Natural killer cell treated with Interleukin-12 subunit alpha and Interleukin-12 subunit beta and Interleukin-15 and Interleukin-18, amount 100 ng/mL, for 72 hours (primary cell): ENCODE results near the gene TRIB2. TPM values are rescaled to one million over a fixed set of nuclear protein-coding genes. Genes with fewer than 3 reads are reported as not detected.
"Not testable (repeated sequence)": the region's sequence is repeated elsewhere in the genome, so short reads cannot be mapped to it uniquely, and the experiment has no call there.

Source experiments
- ATAC-seq, 2 donors: fragments of 150-1000 bp; cut with Tn5 transposase in 1 of 2; sonication (Bioruptor Pico), chemical (Tn5 transposase) in 1 of 2; 2 replicates each; pipeline ENCODE4 v1.10.0; 2021
- DNase-seq: peaks from one replicate; pipeline ENCODE4 v3.0.0; 2022; ENCODE audit warnings: low spot score
- H3K27ac Mint-ChIP-seq, 2 donors: 1 replicate in 1 of 2; 2 replicates in 1 of 2; pipeline ENCODE4 v1.8.0; 2022; ENCODE audit warnings: mixed read lengths in 2 of 2, mild to moderate bottlenecking in 1 of 2, moderate library complexity in 1 of 2
- H3K27me3 Mint-ChIP-seq, 2 donors: 1 replicate in 1 of 2; 2 replicates in 1 of 2; pipeline ENCODE4 v1.8.0; 2022; ENCODE audit warnings: mixed read lengths in 2 of 2
- H3K36me3 Mint-ChIP-seq: one replicate; pipeline ENCODE4 v1.8.0; 2022; ENCODE audit warnings: mixed read lengths
- H3K4me1 Mint-ChIP-seq, 2 donors: 1 replicate in 1 of 2; 2 replicates in 1 of 2; pipeline ENCODE4 v1.8.0; 2022; ENCODE audit warnings: low read depth in 2 of 2, mixed read lengths in 2 of 2, mild to moderate bottlenecking in 1 of 2
- H3K4me3 Mint-ChIP-seq: one replicate; pipeline ENCODE4 v1.8.0; 2022; ENCODE audit warnings: mixed read lengths
- H3K9me3 Mint-ChIP-seq: 2 replicates; pipeline ENCODE4 v1.8.0; 2022; ENCODE audit warnings: mixed read lengths
- total RNA-seq, 2 donors: library from RNA; stranded (reverse); gene quantifications; one replicate each; pipeline ENCODE4 v1.2.3, GENCODE V29; 2022

Gene TRIB2
- 10 to 100 TPM in 1 of 2 donors, 1 to 10 TPM in 1; 8.7 to 12.3 TPM for total RNA-seq

DNA sequence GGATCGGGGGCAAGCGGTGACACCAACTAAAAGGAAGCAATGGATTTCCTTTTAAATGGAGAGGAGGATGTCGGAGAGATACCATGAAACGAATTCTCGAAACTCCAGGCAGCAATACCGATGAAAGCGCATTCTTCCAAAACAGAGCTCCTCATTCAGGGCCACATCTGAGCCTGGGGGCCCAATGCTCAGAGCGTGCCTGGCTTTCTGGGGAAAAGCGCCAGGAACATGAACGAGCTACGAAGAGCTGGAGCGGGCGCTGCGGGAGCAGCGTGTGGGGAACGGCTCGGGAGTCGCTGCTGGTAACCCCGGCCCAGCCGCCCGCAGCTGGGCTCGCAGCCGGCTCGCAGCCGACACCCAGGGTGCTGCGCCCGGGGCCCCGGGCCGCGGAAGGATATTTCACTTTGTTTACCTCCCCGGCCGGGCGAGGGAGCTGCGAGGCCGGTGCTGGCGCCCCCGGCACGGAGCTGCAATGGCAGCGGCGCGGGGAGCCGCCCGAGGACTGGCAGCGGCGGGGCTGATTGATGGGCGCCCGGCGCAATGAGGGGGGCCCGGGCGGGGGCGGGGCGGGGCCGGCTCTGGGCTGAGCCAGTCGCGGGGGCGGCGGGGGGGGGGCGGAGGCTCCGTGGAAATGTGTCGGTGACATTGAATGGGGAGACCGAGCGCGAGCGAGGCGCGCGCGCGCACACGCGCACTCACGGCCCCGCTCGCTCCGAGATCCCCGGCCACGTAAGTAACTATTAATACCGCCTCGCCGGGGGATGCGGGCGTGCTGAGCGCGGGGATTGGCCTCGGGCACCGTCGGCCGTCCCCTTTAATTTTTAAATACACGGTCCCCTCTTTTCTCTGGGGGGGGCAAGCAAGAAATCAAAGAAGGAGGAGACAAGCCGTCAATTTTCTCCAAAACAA lies at the start of gene TRIB2:
Gene TRIB2, plus strand, starts transcription at position 655 of the 909 bp plus-strand sequence. CDS start 1,372 bp downstream, outside the sequence.
- peak; percentile 93 for DNase-seq
- peak within 1 kb of the TSS; percentile 99 for H3K4me3 Mint-ChIP-seq
- H3K9me3 Mint-ChIP-seq, result no peaks in the 10 kb centered on the region
- peak within 1 kb of the TSS; percentile 81 to 95 for H3K27ac Mint-ChIP-seq
- no peaks in the 10 kb centered on the region for H3K27me3 Mint-ChIP-seq
- peaks cover 57 to 63% of the 10 kb centered on the region in 2 donors for H3K4me1 Mint-ChIP-seq
- peak; percentile 91 to 94 for ATAC-seq
- no peaks in the 10 kb centered on the region for H3K36me3 Mint-ChIP-seq

DNA sequence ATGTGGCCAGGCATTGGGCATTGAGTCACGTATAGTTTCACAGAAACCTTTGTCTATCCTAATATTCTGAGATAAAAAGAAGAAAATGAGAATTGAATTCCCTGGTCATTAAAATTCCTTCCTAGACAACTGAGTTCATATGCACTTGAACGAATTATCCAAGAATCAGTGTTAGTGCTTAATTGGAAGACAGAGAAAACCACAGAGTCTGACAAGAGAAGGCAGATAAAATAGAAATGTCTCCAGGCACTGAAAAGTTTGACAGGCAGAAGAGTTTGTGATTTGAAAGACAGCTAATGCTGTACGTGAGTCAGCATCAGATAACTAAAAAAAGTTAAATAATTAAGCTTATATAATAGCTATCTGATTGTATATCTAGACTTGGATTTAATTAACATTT lies 47.7 kb upstream of the TRIB2 start:
- Mint-ChIP-seq H3K4me3 (no peak overlapping the region), H3K9me3 (no peaks in the 10 kb centered on the region), H3K4me1 (no peaks in the 10 kb centered on the region), H3K36me3 (peaks cover 7% of the 10 kb centered on the region), H3K27me3 (peaks cover 0 to 5% of the 10 kb centered on the region in 2 donors), H3K27ac (no peak overlapping the region)
- ATAC-seq (no peak), DNase-seq (no peak)

DNA sequence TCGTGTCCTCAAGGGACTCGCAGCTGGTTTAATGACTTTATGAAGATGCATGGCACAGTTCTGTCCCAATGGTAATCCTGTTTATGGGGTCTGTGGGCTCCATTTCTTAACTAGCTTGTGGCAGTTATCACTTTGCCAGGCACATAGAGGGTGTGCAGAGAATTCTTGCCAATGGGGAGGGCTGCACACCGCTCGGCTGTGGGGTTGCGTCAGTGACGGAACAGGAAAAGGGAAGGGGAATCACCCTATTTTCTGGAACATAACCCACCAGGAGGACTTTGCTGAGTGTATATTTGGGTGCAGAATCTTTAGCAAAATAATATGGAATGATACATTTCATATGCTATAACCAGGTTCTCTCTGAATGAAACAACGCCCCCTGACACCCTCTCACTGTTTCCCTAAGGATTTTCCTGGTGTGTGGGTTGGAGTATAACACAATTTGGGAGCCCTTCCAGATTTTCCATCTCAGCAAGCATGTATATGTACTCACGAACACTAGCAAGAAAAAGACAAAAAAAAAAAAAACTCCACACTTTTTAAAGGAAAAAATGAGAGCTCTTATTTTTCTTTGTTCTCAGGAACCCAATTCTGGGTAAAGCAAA lies 43.9 kb upstream of the TRIB2 start:
- ATAC-seq (no peak), DNase-seq (no peak)
- Mint-ChIP-seq H3K4me3 (no peak overlapping the region), H3K4me1 (no peaks in the 10 kb centered on the region), H3K36me3 (no peaks in the 10 kb centered on the region), H3K9me3 (no peaks in the 10 kb centered on the region), H3K27ac (no peak overlapping the region), H3K27me3 (no peaks in the 10 kb centered on the region)

DNA sequence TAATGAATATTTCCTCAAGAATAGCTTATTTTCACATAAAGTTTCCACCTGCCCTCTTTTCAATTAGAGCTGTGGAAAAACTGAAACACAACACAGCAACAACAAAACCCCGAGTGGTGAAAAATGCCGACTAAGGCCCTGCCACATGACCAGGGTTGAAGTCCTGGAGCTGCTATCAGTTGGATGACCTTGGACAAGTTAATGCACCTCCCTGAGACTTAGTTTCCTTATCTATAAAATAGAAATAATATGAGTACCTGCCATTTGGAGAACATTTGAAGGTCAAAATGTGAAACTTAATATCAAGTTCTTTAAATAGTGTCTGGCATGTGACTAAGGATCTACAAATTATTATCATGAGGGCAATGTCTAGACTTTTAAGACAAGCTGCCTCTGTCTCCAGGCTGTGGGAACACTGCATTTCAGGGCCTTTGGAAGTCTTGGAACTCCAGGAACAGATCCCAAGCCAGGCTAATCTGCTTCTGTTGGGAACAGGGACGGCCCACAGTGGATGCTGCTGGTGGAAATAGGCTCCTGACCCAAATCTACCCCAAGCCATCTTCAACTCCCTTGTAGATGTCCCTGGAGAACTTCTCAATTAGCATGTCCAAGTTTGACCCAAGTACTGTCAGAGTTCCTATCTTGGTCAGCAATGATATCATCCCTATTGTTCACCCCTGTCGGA lies 42.0 kb upstream of the TRIB2 start:
- ATAC-seq (no peak), DNase-seq (no peak)
- Mint-ChIP-seq H3K9me3 (no peaks in the 10 kb centered on the region), H3K27me3 (no peaks in the 10 kb centered on the region), H3K4me1 (no peaks in the 10 kb centered on the region), H3K27ac (no peak overlapping the region), H3K4me3 (no peak overlapping the region), H3K36me3 (no peaks in the 10 kb centered on the region)

DNA sequence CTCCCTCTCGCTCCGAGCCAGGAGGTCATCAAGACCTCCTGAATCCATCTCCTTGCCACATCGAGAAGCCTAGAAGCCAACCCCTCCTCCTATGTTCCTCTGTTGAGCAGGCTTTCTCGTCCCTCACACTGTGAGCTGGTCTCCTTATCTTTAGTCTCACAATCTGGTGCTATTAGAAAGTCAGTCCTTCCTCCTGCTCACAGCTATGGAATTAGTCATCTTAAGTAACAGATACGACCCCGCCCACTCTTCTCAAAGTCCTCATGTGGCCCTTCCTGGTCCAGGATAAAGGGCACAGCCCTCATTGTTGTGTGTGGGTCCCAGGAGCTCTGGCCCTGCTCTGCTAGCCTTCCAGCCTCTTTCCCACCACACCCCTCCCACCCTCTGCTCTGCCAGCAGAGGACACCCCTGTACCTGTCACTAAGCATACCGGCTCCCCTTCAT lies 41.4 kb upstream of the TRIB2 start:
- ATAC-seq, result no peak
- Mint-ChIP-seq H3K9me3 (no peaks in the 10 kb centered on the region), H3K27me3 (no peaks in the 10 kb centered on the region), H3K36me3 (no peaks in the 10 kb centered on the region), H3K27ac (no peak overlapping the region), H3K4me1 (no peaks in the 10 kb centered on the region), H3K4me3 (no peak overlapping the region)
- DNase-seq, result no peak

DNA sequence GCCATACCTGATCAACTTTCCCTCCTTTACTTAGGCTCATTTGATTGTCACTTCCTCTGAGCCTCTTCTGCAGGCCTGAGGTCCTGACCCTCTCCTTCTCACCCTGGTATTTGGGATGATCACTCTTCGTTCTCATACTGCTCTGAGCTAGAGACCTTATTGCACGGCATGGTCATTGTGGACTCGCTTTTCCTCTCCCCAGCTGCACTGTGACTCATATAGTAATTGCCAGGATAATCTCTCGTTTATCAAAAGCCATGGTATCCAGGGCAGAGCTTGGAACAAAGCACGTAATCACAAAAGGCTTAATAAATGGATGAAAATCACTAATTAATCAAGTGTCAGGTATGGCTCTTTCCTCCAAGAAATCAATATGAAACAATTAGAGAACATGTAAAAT lies 40.9 kb upstream of the TRIB2 start:
- Mint-ChIP-seq H3K9me3 (no peaks in the 10 kb centered on the region), H3K4me3 (no peak overlapping the region), H3K36me3 (no peaks in the 10 kb centered on the region), H3K27ac (no peak overlapping the region), H3K27me3 (no peaks in the 10 kb centered on the region), H3K4me1 (no peaks in the 10 kb centered on the region)
- no peak for ATAC-seq
- DNase-seq, result no peak

DNA sequence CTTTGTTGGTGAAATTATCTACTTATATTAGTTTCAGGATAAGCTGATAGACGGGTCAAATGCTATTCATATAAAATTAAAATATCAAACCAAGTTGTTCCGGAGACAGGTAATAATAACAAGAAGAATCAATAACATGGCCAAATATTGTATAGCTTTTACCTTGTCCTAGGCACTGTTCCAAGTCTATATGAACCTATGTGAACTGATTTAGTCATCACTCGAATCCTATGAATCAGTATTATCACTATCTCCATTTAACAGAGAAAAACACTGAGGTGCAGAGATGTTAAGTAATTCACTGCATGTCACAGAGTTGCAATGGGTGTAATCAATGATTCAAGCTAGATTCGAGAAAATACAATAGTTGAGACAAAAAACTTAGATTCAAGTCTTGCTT lies 40.0 kb upstream of the TRIB2 start:
- ATAC-seq, result no peak
- Mint-ChIP-seq H3K4me3 (no peak overlapping the region), H3K36me3 (no peaks in the 10 kb centered on the region), H3K27me3 (no peaks in the 10 kb centered on the region), H3K9me3 (no peaks in the 10 kb centered on the region), H3K27ac (no peak overlapping the region), H3K4me1 (no peaks in the 10 kb centered on the region)
- DNase-seq, result no peak

DNA sequence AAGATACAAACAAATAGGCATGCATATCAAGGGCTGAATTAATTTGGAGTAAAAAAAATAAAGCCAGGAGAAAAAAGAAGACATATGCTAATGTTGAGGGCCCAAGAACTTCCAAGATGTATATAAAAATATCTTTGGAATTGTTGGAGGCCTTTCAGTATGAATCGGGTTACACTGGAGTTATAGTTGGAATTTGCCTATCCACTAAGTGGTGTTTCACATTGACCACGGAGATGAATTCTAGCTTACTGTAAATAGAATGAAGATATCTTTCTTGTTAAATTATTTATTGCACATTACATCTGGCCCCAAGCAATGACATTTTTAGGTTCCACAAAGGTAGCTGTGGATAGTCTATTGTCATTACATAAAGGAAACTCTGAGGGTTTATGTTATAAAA lies 38.5 kb upstream of the TRIB2 start:
- ATAC-seq (no peak), DNase-seq (no peak)
- Mint-ChIP-seq H3K36me3 (no peaks in the 10 kb centered on the region), H3K9me3 (no peaks in the 10 kb centered on the region), H3K4me3 (no peak overlapping the region), H3K27me3 (peaks cover 0 to 5% of the 10 kb centered on the region in 2 donors), H3K27ac (no peak overlapping the region), H3K4me1 (no peaks in the 10 kb centered on the region)

DNA sequence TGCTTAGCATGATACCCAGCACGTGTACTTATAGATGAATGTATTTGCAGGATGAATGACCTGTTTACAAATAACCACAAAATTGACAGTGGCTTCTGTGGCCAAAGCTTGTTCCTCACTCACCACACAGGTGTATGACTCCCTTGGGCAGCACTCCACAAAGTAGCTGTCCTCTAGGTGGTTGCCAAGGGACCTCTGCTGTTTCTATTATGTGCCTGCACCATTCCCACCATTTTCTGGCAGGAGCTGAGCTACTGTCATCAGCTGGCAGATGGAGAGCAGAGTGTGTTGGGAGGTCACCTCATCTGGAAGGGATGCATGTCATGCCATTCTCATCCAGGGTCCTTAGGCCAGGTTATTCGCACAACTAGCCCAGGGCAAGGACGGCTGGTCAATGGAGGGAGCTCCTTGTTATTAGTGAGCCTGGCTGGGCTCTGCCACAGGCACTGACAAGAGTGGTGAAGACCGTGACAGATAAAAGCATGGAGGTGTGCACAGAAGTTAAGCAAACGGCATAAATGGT lies 37.1 kb upstream of the TRIB2 start:
- peaks cover 0 to 10% of the 10 kb centered on the region in 2 donors for H3K27me3 Mint-ChIP-seq
- ATAC-seq, result no peak
- no peaks in the 10 kb centered on the region for H3K9me3 Mint-ChIP-seq
- no peak overlapping the region for H3K27ac Mint-ChIP-seq
- H3K4me3 Mint-ChIP-seq, result no peak overlapping the region
- peaks cover 0 to 3% of the 10 kb centered on the region in 2 donors for H3K4me1 Mint-ChIP-seq
- DNase-seq, result no peak
- H3K36me3 Mint-ChIP-seq, result no peaks in the 10 kb centered on the region

DNA sequence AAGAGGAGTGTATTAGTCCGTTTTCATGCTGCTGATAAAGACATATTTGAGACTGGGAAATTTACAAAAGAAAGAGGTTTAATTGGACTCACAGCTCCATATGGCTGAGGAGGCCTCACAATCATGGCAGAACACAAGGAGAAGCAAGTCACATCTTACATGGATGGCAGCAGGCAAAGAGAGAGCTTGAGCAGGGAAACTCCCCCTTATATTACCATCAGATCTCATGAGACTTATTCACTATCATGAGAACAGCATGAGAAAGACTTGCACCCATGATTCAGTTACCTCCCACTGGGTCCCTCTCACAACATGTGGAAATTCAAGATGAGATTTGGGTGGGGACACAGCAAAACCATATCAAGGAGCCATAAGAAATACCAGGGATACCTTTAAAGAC lies 36.6 kb upstream of the TRIB2 start:
- H3K27me3 Mint-ChIP-seq, result peaks cover 0 to 11% of the 10 kb centered on the region in 2 donors
- H3K4me3 Mint-ChIP-seq, H3K4me1 Mint-ChIP-seq, DNase-seq, ATAC-seq, H3K27ac Mint-ChIP-seq, H3K36me3 Mint-ChIP-seq, H3K9me3 Mint-ChIP-seq: not testable (repeated sequence)

DNA sequence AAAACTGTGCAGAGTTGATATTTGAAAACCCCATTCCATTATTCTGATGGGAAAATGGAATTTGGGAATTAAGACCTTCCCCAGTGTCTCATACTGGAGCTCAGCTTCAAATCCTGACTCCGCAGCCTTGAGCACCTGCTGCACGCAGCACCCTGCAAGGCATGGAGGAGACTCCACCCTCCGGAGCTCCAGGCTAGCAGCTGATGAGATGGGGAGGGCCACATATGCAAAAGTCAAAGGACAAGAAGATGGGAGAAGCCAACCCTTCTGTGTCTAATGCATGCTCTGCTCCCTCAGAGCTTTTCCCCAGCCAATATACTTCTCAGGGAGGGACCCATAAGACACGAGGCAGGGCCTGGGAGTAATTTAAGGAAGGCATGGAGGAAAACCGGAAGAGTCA lies 34.7 kb upstream of the TRIB2 start:
- Mint-ChIP-seq H3K27ac (no peak overlapping the region), H3K9me3 (no peaks in the 10 kb centered on the region), H3K4me1 (peaks cover 0 to 4% of the 10 kb centered on the region in 2 donors), H3K4me3 (no peak overlapping the region), H3K36me3 (no peaks in the 10 kb centered on the region), H3K27me3 (peaks cover 0 to 14% of the 10 kb centered on the region in 2 donors)
- ATAC-seq, result no peak
- DNase-seq, result no peak

DNA sequence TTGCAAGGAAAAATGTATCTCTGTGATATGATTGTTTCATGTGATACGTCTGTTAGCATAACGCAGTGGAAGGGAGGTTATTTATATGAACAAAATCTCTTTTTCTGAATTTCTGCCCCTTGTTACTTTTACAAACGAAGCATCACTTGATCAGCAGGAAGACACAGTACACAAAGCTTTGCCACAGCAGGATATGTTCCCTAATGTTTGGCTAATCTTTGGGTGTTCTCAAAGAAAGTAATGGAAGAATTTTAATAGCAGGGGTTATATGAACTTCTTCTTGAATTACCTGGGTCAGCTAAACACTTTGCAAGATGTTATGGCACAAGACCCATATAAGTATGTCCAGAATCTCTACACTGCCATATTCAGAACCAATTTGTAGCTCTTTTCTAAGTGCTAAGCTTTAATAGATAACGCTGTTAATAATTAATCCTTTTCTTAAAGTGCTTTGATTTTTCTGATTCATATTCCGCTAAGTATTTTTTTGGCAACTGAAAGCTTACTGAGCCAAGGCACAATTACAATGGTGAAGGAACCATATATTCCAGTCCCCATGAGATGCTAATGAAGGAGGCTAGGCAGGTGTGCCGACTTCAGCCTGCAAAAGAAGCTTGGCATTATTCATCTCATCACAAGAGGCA lies 33.2 kb upstream of the TRIB2 start:
- DNase-seq, result no peak
- no peak for ATAC-seq
- H3K27me3 Mint-ChIP-seq, result peaks cover 0 to 14% of the 10 kb centered on the region in 2 donors
- no peak overlapping the region for H3K27ac Mint-ChIP-seq
- no peaks in the 10 kb centered on the region for H3K9me3 Mint-ChIP-seq
- peaks cover 0 to 4% of the 10 kb centered on the region in 2 donors for H3K4me1 Mint-ChIP-seq
- no peak overlapping the region for H3K4me3 Mint-ChIP-seq
- H3K36me3 Mint-ChIP-seq, result no peaks in the 10 kb centered on the region

DNA sequence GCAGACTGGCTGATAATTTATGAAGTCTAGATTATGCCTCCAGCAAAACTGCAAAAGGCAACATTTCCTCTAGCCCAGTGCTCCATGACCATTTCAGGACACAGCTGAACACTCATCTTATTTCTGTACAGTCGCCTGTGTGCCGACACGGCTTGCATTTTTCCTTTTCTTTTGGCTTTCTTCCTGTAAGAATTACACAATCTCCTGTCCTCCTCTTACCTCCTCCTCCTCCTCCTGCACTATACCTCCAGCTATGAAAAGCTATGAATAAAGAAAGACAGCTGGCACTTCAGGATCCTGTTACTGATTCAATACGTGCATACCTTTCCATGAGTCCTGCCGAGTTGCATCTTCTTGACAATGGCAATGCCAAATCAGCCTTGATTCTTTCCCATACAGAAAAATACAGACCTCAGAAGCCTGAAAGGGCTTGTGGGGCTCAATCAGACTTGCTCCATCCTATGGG lies 32.2 kb upstream of the TRIB2 start:
- Mint-ChIP-seq H3K9me3 (no peaks in the 10 kb centered on the region), H3K4me3 (no peak overlapping the region), H3K4me1 (peaks cover 0 to 4% of the 10 kb centered on the region in 2 donors), H3K27ac (no peak overlapping the region), H3K36me3 (peaks cover under 1% of the 10 kb centered on the region), H3K27me3 (peaks cover 0 to 14% of the 10 kb centered on the region in 2 donors)
- no peak for DNase-seq
- no peak for ATAC-seq
